ENCODE data around the gene LRRC46.

LRRC46 gene

DNA sequence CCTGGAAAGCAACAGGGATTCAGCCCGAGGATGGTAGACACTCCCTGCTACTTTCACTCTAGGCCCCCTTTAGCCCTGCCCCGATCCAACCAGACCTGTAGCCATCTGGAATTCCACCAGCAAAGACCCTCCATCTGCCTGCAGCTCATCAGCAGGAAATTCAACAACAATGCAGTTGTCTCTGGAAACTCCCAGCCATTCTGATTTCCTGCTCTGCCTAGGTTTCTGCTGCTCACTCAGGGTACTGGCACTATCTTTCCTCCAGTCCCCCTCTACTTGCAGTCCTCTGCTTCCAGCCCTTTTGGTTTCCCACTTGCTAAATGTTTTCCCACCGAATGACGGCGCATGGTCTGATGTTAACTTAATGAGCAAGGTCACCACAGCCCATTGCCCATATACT lies 22.1 kb downstream of the LRRC46 start:
- Histone ChIP-seq H3K4me2 (ENCODE audit: low read length) (no peak overlapping the region), H3K4me1 (ENCODE audit: insufficient read depth, low read length, severe bottlenecking) (no peaks in the 10 kb centered on the region), H3K79me2 (ENCODE audit: insufficient read depth, low read length) (no peaks in the 10 kb centered on the region), H3K9me2 (ENCODE audit: low read depth, low read length) (no peaks in the 10 kb centered on the region), H3F3A (ENCODE audit: insufficient read depth, low read length) (no peaks in the 10 kb centered on the region), H2AFZ (ENCODE audit: low read length) (no peak overlapping the region), H3K36me3 (ENCODE audit: insufficient read depth, low read length) (no peaks in the 10 kb centered on the region), H3K4me3 (ENCODE audit: low read depth, low read length, poor library complexity, severe bottlenecking) (no peak overlapping the region), H3K27ac (ENCODE audit: low read depth, low read length, poor library complexity, severe bottlenecking) (no peak overlapping the region), H3K27me3 (ENCODE audit: insufficient read depth, low read length) (no peaks in the 10 kb centered on the region; the same call in none of the 2 replicates), H4K20me1 (ENCODE audit: insufficient read depth, low read length) (no peaks in the 10 kb centered on the region), H3K9ac (ENCODE audit: low read length) (no peak overlapping the region), H3K9me3 (ENCODE audit: low read length) (no peaks in the 10 kb centered on the region)
- TF ChIP-seq EZH2 (IDR thresholded peaks at IDR 0.05; ENCODE audit: borderline replicate concordance, low read length): no peak
- TF ChIP-seq, protein P1, sequence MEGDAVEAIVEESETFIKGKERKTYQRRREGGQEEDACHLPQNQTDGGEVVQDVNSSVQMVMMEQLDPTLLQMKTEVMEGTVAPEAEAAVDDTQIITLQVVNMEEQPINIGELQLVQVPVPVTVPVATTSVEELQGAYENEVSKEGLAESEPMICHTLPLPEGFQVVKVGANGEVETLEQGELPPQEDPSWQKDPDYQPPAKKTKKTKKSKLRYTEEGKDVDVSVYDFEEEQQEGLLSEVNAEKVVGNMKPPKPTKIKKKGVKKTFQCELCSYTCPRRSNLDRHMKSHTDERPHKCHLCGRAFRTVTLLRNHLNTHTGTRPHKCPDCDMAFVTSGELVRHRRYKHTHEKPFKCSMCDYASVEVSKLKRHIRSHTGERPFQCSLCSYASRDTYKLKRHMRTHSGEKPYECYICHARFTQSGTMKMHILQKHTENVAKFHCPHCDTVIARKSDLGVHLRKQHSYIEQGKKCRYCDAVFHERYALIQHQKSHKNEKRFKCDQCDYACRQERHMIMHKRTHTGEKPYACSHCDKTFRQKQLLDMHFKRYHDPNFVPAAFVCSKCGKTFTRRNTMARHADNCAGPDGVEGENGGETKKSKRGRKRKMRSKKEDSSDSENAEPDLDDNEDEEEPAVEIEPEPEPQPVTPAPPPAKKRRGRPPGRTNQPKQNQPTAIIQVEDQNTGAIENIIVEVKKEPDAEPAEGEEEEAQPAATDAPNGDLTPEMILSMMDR (IDR thresholded peaks at IDR 0.05; ENCODE audit: low read length): no peak

DNA sequence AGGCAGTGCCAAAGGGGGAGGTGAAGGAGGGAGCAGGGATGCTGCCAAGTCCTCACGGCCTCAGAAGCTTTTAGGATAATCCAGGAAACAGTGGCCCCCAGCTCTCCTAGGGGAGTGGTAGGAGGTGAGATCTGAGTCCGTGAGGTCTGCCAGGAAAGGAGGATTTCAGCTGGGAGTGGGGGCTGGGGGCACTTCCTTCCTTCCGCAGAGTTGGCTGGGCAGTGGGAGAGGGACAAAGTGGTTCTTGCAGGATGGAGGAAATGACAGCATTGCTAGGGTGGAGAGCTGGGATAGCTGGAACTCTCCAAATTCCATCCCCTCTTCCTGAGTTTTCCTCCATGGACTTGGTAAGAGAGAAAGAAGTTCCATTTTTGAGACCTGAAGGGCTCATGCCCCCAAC lies 24.3 kb downstream of the LRRC46 start:
- no peaks in the 10 kb centered on the region for H3K79me2 ChIP-seq (ENCODE audit: insufficient read depth, low read length)
- no peaks in the 10 kb centered on the region; the same call in none of the 2 replicates for H3K27me3 ChIP-seq (ENCODE audit: insufficient read depth, low read length)
- no peak overlapping the region for H2AFZ ChIP-seq (ENCODE audit: low read length)
- H3K4me2 ChIP-seq (ENCODE audit: low read length): no peak overlapping the region
- no peaks in the 10 kb centered on the region for H3K4me1 ChIP-seq (ENCODE audit: insufficient read depth, low read length, severe bottlenecking)
- H3F3A ChIP-seq (ENCODE audit: insufficient read depth, low read length): no peaks in the 10 kb centered on the region
- H4K20me1 ChIP-seq (ENCODE audit: insufficient read depth, low read length): no peaks in the 10 kb centered on the region
- H3K27ac ChIP-seq (ENCODE audit: low read depth, low read length, poor library complexity, severe bottlenecking): no peak overlapping the region
- H3K9ac ChIP-seq (ENCODE audit: low read length): no peak overlapping the region
- H3K36me3 ChIP-seq (ENCODE audit: insufficient read depth, low read length): no peaks in the 10 kb centered on the region
- TF ChIP-seq, protein P1 (IDR thresholded peaks at IDR 0.05; ENCODE audit: low read length): no peak
- no peak for TF ChIP-seq EZH2 (IDR thresholded peaks at IDR 0.05; ENCODE audit: borderline replicate concordance, low read length)
- H3K4me3 ChIP-seq (ENCODE audit: low read depth, low read length, poor library complexity, severe bottlenecking): no peak overlapping the region
- no peaks in the 10 kb centered on the region for H3K9me2 ChIP-seq (ENCODE audit: low read depth, low read length)
- no peaks in the 10 kb centered on the region for H3K9me3 ChIP-seq (ENCODE audit: low read length)

DNA sequence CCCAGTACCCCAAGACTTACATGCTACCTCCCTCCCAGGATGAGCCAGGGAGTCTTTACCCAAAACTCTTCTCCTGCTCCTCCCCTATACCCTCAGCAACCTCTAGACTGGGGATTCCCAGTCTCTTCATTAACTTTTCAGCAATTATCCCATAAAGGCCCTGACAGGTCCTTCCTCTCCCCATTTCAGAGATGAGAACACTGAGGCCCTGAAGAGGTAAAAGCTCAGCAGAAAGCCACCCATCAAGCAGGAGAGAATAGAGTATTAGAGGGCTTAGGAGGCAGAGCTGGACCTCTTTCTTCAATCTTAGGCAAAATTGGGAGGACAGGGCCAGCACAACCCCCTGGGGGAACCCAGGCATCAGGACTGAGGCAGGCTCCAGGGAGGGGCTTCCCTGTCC lies 25.4 kb downstream of the LRRC46 start:
- Histone ChIP-seq H3K27ac (ENCODE audit: low read depth, low read length, poor library complexity, severe bottlenecking) (no peak overlapping the region), H3K4me1 (ENCODE audit: insufficient read depth, low read length, severe bottlenecking) (no peaks in the 10 kb centered on the region), H3K9me2 (ENCODE audit: low read depth, low read length) (no peaks in the 10 kb centered on the region), H3F3A (ENCODE audit: insufficient read depth, low read length) (no peaks in the 10 kb centered on the region), H3K27me3 (ENCODE audit: insufficient read depth, low read length) (no peaks in the 10 kb centered on the region; the same call in none of the 2 replicates), H3K79me2 (ENCODE audit: insufficient read depth, low read length) (no peaks in the 10 kb centered on the region), H2AFZ (ENCODE audit: low read length) (no peak overlapping the region), H3K4me2 (ENCODE audit: low read length) (no peak overlapping the region), H4K20me1 (ENCODE audit: insufficient read depth, low read length) (no peaks in the 10 kb centered on the region), H3K9ac (ENCODE audit: low read length) (no peak overlapping the region), H3K4me3 (ENCODE audit: low read depth, low read length, poor library complexity, severe bottlenecking) (no peak overlapping the region), H3K9me3 (ENCODE audit: low read length) (no peaks in the 10 kb centered on the region), H3K36me3 (ENCODE audit: insufficient read depth, low read length) (no peaks in the 10 kb centered on the region)
- TF ChIP-seq, protein P1 (IDR thresholded peaks at IDR 0.05; ENCODE audit: low read length): no peak
- no peak for TF ChIP-seq EZH2 (IDR thresholded peaks at IDR 0.05; ENCODE audit: borderline replicate concordance, low read length)
